Measurements from ENCODE around the gene KCNJ12.
"Not testable (repeated sequence)": the region's sequence is repeated elsewhere in the genome, so short reads cannot be mapped to it uniquely, and the experiment has no call there.

Gene KCNJ12

DNA sequence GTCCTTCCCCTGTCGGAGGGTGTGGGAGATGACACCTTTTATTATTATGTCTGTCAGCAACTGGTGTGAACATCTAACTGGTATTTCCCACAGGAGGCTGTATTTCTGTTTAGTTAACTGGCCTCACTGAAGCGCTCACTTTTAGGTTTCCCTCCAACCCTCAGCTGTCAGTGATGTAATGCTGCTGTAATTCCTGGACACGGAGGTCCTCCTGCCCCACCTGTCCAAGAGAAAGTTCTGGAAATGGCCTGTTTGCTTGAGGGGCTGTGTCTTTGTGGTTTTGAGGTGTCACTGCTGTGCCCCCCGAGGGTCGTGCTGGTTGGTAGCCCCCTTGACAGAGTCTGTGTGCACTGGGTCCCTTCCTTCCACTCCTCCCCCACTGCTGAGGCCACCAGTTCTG is 11.5 kb downstream of the KCNJ12 start:
- no peaks in the 10 kb centered on the region for H3K4me1 ChIP-seq (ENCODE audit: control insufficient read depth, insufficient read depth, low read length)
- H3K36me3 ChIP-seq (ENCODE audit: control insufficient read depth, insufficient read depth, low read length): no peaks in the 10 kb centered on the region
- no peak overlapping the region for H3K9ac ChIP-seq (ENCODE audit: low read length)
- no peaks in the 10 kb centered on the region for H3K27me3 ChIP-seq (ENCODE audit: control insufficient read depth, insufficient read depth, low read length)
- no peak overlapping the region for H3K4me3 ChIP-seq (ENCODE audit: low read length)
- no peak overlapping the region for H3K27ac ChIP-seq (ENCODE audit: low read depth, low read length)

DNA sequence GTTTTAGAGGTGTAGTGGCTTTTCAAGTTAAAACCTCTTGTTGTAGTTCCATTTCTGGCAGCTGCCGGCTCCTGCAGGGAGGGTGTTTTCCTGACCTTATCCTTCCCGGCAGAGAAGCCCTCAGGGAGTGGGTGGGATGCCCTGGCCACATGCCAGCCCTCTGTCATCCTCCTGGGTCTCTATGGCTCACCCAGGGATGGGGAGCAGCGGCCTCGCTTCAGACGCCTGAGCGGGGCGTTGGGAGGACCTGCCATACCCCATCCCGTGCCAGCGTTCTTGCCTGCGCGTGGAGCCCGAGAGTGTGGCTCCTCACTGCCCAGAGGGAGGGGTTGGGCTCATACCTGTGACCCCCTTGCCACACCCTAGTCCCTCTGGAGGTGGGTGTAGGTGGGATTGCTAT is 11.9 kb downstream of the KCNJ12 start:
- Histone ChIP-seq H3K36me3 (ENCODE audit: control insufficient read depth, insufficient read depth, low read length) (no peaks in the 10 kb centered on the region), H3K27me3 (ENCODE audit: control insufficient read depth, insufficient read depth, low read length) (no peaks in the 10 kb centered on the region), H3K4me1 (ENCODE audit: control insufficient read depth, insufficient read depth, low read length) (no peaks in the 10 kb centered on the region), H3K4me3 (ENCODE audit: low read length) (no peak overlapping the region), H3K9ac (ENCODE audit: low read length) (no peak overlapping the region), H3K27ac (ENCODE audit: low read depth, low read length) (no peak overlapping the region)

- Histone ChIP-seq H3K4me3 (ENCODE audit: low read length) (no peak overlapping the region), H3K27me3 (ENCODE audit: control insufficient read depth, insufficient read depth, low read length) (no peaks in the 10 kb centered on the region), H3K4me1 (ENCODE audit: control insufficient read depth, insufficient read depth, low read length) (no peaks in the 10 kb centered on the region)
Observed at GRCh38 chr17:21388944-21389343, 12.8 kb downstream of the KCNJ12 start.

DNA sequence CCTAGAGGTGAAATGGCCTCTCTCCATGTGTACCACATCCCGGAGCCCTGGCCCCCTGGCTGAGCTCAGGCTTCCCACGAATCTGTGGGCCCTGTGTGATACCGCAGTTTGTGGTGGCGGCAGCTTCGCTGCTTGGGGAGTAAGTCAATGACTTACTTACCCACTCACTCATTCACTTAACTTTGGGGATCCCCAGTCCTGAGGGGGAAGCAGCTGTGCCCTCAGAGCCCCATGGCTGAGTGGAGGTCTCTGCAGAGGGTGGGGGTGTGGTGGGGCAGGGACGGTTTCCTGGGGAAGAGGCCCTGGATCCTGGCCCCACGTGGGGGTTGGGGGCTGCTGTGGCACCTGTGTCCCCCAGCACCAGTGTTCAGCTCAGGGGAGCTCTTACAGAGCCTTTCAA is 13.2 kb downstream of the KCNJ12 start:
- Histone ChIP-seq H3K36me3 (ENCODE audit: control insufficient read depth, insufficient read depth, low read length) (no peaks in the 10 kb centered on the region), H3K4me1 (ENCODE audit: control insufficient read depth, insufficient read depth, low read length) (no peaks in the 10 kb centered on the region), H3K9ac (ENCODE audit: low read length) (no peak overlapping the region), H3K4me3 (ENCODE audit: low read length) (no peak overlapping the region), H3K27me3 (ENCODE audit: control insufficient read depth, insufficient read depth, low read length) (no peaks in the 10 kb centered on the region), H3K27ac (ENCODE audit: low read depth, low read length) (no peak overlapping the region)

More at GRCh38 chr17:21388944-21389343, 12.8 kb downstream of the KCNJ12 start:
- Histone ChIP-seq H3K9ac (ENCODE audit: low read length) (no peak overlapping the region), H3K36me3 (ENCODE audit: control insufficient read depth, insufficient read depth, low read length) (no peaks in the 10 kb centered on the region), H3K27ac (ENCODE audit: low read depth, low read length) (no peak overlapping the region)

DNA sequence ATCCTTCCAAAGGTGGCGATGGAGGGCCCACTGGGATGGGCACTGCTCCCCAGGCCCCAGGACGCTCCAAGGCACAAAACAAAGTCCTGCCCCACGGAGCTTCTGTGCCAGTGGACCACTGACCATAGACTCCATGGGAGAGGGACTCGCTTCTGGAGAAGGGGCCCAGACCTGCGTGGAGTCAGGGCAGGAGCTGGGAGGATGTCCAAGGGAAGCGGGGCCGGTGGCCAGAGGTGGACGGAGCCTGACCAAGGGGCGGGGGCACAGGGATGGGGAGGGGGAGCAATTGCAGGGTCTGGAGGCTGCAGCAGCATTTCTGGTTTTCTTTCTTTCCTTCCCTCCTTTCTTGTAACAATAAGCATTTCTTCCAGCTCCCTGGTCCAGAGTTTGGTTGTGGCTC is 14.1 kb downstream of the KCNJ12 start:
- Histone ChIP-seq H3K4me3 (ENCODE audit: low read length) (no peak overlapping the region), H3K4me1 (ENCODE audit: control insufficient read depth, insufficient read depth, low read length) (no peaks in the 10 kb centered on the region), H3K9ac (ENCODE audit: low read length) (no peak overlapping the region), H3K27me3 (ENCODE audit: control insufficient read depth, insufficient read depth, low read length) (no peaks in the 10 kb centered on the region), H3K27ac (ENCODE audit: low read depth, low read length) (no peak overlapping the region), H3K36me3 (ENCODE audit: control insufficient read depth, insufficient read depth, low read length) (no peaks in the 10 kb centered on the region)

DNA sequence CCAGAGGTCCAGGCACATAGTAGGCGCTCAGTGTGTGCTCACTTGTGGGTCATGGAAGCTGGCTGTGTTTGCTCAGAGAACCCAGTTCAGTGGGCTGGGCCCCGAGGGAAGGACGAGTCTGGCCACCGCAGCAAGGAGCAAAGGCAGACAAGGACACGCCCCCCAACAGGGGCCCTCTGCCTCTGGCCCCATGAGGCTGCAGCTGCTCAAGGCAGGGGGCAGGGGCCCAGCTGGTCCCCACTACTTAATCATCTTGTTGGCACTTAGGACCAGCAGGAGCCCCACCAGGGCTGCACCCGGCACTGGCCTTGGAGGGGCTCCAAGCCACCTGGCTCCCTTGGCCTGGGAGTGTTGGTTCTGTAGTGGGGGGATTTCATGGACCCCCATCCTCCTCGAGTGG is 16.1 kb downstream of the KCNJ12 start:
- no peaks in the 10 kb centered on the region for H3K27me3 ChIP-seq (ENCODE audit: control insufficient read depth, insufficient read depth, low read length)
- H3K4me1 ChIP-seq (ENCODE audit: control insufficient read depth, insufficient read depth, low read length): peaks cover 6% of the 10 kb centered on the region
- no peaks in the 10 kb centered on the region for H3K36me3 ChIP-seq (ENCODE audit: control insufficient read depth, insufficient read depth, low read length)
- H3K4me3 ChIP-seq (ENCODE audit: low read length): no peak overlapping the region
- H3K27ac ChIP-seq (ENCODE audit: low read depth, low read length): no peak overlapping the region
- no peak overlapping the region for H3K9ac ChIP-seq (ENCODE audit: low read length)

DNA sequence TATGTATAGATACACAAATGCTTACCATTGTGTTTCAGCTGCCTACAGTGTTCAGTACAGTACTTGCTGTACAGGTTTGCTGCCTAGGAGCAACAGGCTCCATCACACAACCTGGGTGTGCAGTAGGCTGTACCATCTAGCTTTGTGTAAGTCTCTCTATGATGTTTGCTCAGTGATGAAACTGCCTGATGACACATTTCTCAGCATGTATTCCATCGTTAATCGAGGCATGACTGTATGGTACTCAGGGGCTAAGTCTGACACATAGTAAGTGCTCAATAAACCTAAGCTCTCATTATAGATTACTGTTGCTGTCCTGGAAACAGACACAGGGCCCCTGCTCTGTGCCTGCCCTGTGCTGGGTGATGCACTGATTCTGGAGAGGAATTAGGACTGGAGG is 18.1 kb downstream of the KCNJ12 start:
- no peaks in the 10 kb centered on the region for H3K27me3 ChIP-seq (ENCODE audit: control insufficient read depth, insufficient read depth, low read length)
- peaks cover 12% of the 10 kb centered on the region for H3K4me1 ChIP-seq (ENCODE audit: control insufficient read depth, insufficient read depth, low read length)
- H3K27ac ChIP-seq (ENCODE audit: low read depth, low read length): no peak overlapping the region
- H3K36me3 ChIP-seq (ENCODE audit: control insufficient read depth, insufficient read depth, low read length): no peaks in the 10 kb centered on the region
- H3K9ac ChIP-seq (ENCODE audit: low read length): no peak overlapping the region
- no peak overlapping the region for H3K4me3 ChIP-seq (ENCODE audit: low read length)

GRCh38 chr17:21395764-21396163 is 19.6 kb downstream of the KCNJ12 start:
- no peak overlapping the region for H3K27ac ChIP-seq (ENCODE audit: low read depth, low read length)
- peaks cover 12% of the 10 kb centered on the region for H3K4me1 ChIP-seq (ENCODE audit: control insufficient read depth, insufficient read depth, low read length)
- H3K4me3 ChIP-seq (ENCODE audit: low read length): no peak overlapping the region
- H3K9ac ChIP-seq (ENCODE audit: low read length): no peak overlapping the region
- H3K36me3 ChIP-seq (ENCODE audit: control insufficient read depth, insufficient read depth, low read length): no peaks in the 10 kb centered on the region
- no peaks in the 10 kb centered on the region for H3K27me3 ChIP-seq (ENCODE audit: control insufficient read depth, insufficient read depth, low read length)

DNA sequence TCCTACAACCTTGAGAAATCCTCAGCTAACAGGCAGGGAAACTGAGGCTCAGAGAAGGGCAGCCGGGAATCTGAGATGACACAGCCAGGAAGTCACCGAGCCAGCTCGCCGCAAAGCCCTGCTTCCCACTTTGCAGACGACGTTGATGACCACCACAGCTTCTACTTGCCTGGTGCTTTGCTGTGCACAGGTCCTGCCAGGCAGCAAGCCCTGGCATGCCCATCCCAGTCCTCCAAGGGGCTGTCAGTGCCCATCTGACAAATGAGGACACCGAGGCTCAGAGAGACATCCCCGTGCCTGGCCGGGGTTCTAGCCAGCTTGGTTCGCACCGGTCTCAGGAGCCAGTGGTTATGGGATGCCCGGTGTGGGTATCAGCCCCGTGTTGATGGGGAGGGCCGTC is 20.1 kb downstream of the KCNJ12 start:
- Histone ChIP-seq H3K27me3 (ENCODE audit: control insufficient read depth, insufficient read depth, low read length) (no peaks in the 10 kb centered on the region), H3K36me3 (ENCODE audit: control insufficient read depth, insufficient read depth, low read length) (no peaks in the 10 kb centered on the region), H3K4me1 (ENCODE audit: control insufficient read depth, insufficient read depth, low read length) (peaks cover 12% of the 10 kb centered on the region), H3K27ac (ENCODE audit: low read depth, low read length) (no peak overlapping the region), H3K9ac (ENCODE audit: low read length) (no peak overlapping the region), H3K4me3 (ENCODE audit: low read length) (no peak overlapping the region)

DNA sequence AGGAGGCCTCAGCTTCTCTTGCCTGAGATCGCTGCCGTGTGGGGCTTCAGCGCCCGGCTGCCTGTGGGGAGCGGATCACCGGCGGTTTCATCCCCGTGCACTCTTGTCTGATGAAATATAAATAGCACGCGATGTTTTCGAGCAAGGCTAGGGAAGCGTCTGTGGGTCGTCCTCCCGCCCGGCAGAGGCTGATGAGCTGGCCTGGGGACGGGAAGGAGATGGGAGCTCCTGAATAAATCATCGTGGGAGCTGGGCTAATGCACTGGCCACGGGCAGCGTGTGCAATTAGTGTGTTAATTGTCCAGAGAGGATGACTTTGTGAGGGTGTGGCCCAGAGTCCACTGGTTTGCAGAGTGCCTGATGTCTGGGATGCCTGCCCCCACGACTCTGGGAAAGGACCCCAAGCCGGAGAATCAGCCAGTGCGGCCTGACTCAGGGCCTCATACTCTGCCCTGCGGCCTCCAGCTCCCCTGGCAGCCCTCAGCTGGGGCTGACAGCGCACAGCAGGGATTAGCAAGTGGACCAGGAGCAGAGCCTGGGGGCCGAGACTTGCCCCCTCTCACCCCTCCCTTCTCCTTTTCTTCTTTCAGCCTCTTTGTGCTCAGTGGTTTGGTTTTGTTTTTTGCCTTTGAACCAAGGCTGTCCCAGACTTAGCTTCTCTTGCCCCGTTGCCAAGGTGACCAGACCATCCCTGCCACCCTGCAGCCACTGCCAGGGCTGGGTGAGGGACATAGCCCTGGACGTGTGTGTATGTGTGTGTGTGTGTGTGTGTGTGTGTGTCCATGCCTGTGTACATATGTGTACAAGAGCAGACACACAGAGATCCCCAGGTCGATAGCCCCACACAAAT is 21.4 kb downstream of the KCNJ12 start:
- Histone ChIP-seq H3K36me3 (ENCODE audit: control insufficient read depth, insufficient read depth, low read length) (no peaks in the 10 kb centered on the region), H3K27ac (ENCODE audit: low read depth, low read length) (peak overlapping the region; percentile 52), H3K4me1 (ENCODE audit: control insufficient read depth, insufficient read depth, low read length) (peaks cover 14% of the 10 kb centered on the region), H3K27me3 (ENCODE audit: control insufficient read depth, insufficient read depth, low read length) (no peaks in the 10 kb centered on the region), H3K4me3 (ENCODE audit: low read length) (no peak overlapping the region), H3K9ac (ENCODE audit: low read length) (no peak overlapping the region)

DNA sequence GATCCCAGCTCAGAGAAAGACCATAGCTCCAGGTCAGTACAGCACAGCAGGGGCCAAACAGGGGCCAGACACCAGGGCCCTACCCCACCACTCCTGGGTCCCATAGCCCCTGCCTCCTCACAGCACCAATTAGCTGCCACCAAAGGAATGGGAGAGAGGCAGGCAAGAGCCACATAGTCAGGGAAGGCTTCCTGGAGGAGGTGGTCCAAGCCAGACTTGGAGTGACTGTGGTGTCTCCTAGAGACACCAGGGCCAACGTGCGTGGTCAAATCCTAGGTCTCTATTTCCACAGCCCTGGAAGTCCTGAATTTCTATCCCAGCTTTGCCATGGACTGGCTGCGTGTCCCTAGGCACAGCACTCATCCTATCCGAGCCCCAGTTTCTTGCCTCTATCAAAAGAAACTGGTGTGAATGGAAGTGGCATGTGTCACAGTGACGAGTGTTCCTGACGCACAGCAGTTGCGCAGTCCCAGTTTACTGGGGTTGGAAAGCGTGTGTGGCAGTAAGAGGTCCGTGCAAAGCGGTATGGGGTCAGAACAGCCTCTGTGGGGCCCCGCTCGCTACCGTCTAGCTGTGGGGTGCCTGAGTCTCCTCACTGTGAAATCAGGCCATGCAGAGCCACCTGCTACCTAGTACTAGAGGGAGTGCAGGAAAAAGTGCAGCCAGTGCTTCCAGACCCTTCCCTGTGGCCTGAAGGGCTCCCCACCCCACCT is 23.5 kb downstream of the KCNJ12 start:
- Histone ChIP-seq H3K4me1 (ENCODE audit: control insufficient read depth, insufficient read depth, low read length) (peaks cover 14% of the 10 kb centered on the region), H3K27me3 (ENCODE audit: control insufficient read depth, insufficient read depth, low read length) (no peaks in the 10 kb centered on the region), H3K36me3 (ENCODE audit: control insufficient read depth, insufficient read depth, low read length) (no peaks in the 10 kb centered on the region), H3K27ac (ENCODE audit: low read depth, low read length) (no peak overlapping the region), H3K9ac (ENCODE audit: low read length) (no peak overlapping the region), H3K4me3 (ENCODE audit: low read length) (no peak overlapping the region)

- not testable (repeated sequence) for H3K27me3 ChIP-seq (ENCODE audit: control insufficient read depth, insufficient read depth, low read length); H3K27ac ChIP-seq (ENCODE audit: low read depth, low read length); H3K4me3 ChIP-seq (ENCODE audit: low read length); H3K9ac ChIP-seq (ENCODE audit: low read length); H3K36me3 ChIP-seq (ENCODE audit: control insufficient read depth, insufficient read depth, low read length)
- peaks cover 14% of the 10 kb centered on the region for H3K4me1 ChIP-seq (ENCODE audit: control insufficient read depth, insufficient read depth, low read length)
Observed at GRCh38 chr17:21400187-21400569, 24.0 kb downstream of the KCNJ12 start.
